ENCODE results near the gene POLR2J3. TPM values are rescaled to one million over a fixed set of nuclear protein-coding genes. Genes with fewer than 3 reads are reported as not detected.
"Not testable (repeated sequence)": the region's sequence is repeated elsewhere in the genome, so short reads cannot be mapped to it uniquely, and the experiment has no call there.

The POLR2J3 gene
- total and polyA plus RNA-seq, 2 of the 4 experiments (the other 2 are of a cell fraction), result 14.2 to 14.7 TPM

GRCh38 chr7:102531583-102531982 is 40.8 kb downstream of the POLR2J3 start:
- H3K9me1 ChIP-seq (ENCODE audit: insufficient read depth, low read length); H3K36me3 ChIP-seq (ENCODE audit: control insufficient read depth, insufficient read depth, low read length); H2BK5ac ChIP-seq (ENCODE audit: low read depth, low read length, poor library complexity, severe bottlenecking); H2BK120ac ChIP-seq (ENCODE audit: low read depth, low read length); H4K91ac ChIP-seq (ENCODE audit: insufficient read depth, low read depth, low read length); H3K4me3 ChIP-seq (ENCODE audit: insufficient read depth, low read depth, low read length); dilution Hi-C loops (cut with HindIII; ENCODE audit: low sequenced_read_pairs, unreplicated experiment); H4K20me1 ChIP-seq (ENCODE audit: insufficient read depth, low read length); H2AK9ac ChIP-seq (replicated peaks; ENCODE audit: low read depth, low read length, poor library complexity); H3K14ac ChIP-seq (replicated peaks; ENCODE audit: low read depth, low read length); H3K79me1 ChIP-seq (ENCODE audit: low read depth in 1 of 2, low read length in 2 of 2); H2AK5ac ChIP-seq (ENCODE audit: low read depth, low read length); H2BK15ac ChIP-seq (ENCODE audit: low read depth, low read length); H4K8ac ChIP-seq (ENCODE audit: low read depth in 2 of 2, low read length in 2 of 2); ATAC-seq (ENCODE audit: low read depth); H2BK20ac ChIP-seq (ENCODE audit: low read depth, low read length); H3K4ac ChIP-seq (ENCODE audit: low read depth, low read length); H3K27me3 ChIP-seq (ENCODE audit: control insufficient read depth, insufficient read depth, low read length); in situ Hi-C loops (cut with MboI; ENCODE audit: low sequenced_read_pairs); H3K9ac ChIP-seq (ENCODE audit: low read depth, low read length); H3K18ac ChIP-seq (ENCODE audit: low read depth, low read length); H3K9me3 ChIP-seq (ENCODE audit: control insufficient read depth, insufficient read depth, low read length); H3K4me2 ChIP-seq (ENCODE audit: low read depth, low read length); POLR2A ChIA-PET (ENCODE audit: unreplicated experiment); CTCF ChIA-PET; intact Hi-C loops (cut with micrococcal nuclease); H2AFZ ChIP-seq (replicated peaks; ENCODE audit: low read length, poor library complexity); H3K23ac ChIP-seq (ENCODE audit: low read depth, low read length); H3K4me1 ChIP-seq (ENCODE audit: control insufficient read depth, insufficient read depth, low read length); H3K56ac ChIP-seq (ENCODE audit: extremely low read depth, insufficient read depth, low read length); BruUV-seq (replicated peaks); H4K5ac ChIP-seq (ENCODE audit: low read depth, low read length); H3K27ac ChIP-seq (ENCODE audit: insufficient read depth, low read length); DNase-seq: not testable (repeated sequence)
- WGBS, 2 experiments (ENCODE audit: extremely low coverage in 2 of 2, insufficient read length in 1 of 2), result no CpG with 5 or more reads among the region's 7 CpGs

GRCh38 chr7:102527822-102528793 is 44.3 kb downstream of the POLR2J3 start:
- H3K79me1 ChIP-seq (ENCODE audit: low read depth in 1 of 2, low read length in 2 of 2); H4K20me1 ChIP-seq (ENCODE audit: insufficient read depth, low read length); in situ Hi-C loops (cut with MboI; ENCODE audit: low sequenced_read_pairs); H3K27ac ChIP-seq (ENCODE audit: insufficient read depth, low read length); CTCF ChIA-PET; H3K4me2 ChIP-seq (ENCODE audit: low read depth, low read length); H4K91ac ChIP-seq (ENCODE audit: insufficient read depth, low read depth, low read length); H3K4me1 ChIP-seq (ENCODE audit: control insufficient read depth, insufficient read depth, low read length); H4K8ac ChIP-seq (ENCODE audit: low read depth in 2 of 2, low read length in 2 of 2); H3K36me3 ChIP-seq (ENCODE audit: control insufficient read depth, insufficient read depth, low read length); ATAC-seq (ENCODE audit: low read depth); H2BK120ac ChIP-seq (ENCODE audit: low read depth, low read length); H4K5ac ChIP-seq (ENCODE audit: low read depth, low read length); H3K27me3 ChIP-seq (ENCODE audit: control insufficient read depth, insufficient read depth, low read length); intact Hi-C loops (cut with micrococcal nuclease); BruUV-seq (replicated peaks); POLR2A ChIA-PET (ENCODE audit: unreplicated experiment); H2BK5ac ChIP-seq (ENCODE audit: low read depth, low read length, poor library complexity, severe bottlenecking); H2BK15ac ChIP-seq (ENCODE audit: low read depth, low read length); H2AFZ ChIP-seq (replicated peaks; ENCODE audit: low read length, poor library complexity); H3K56ac ChIP-seq (ENCODE audit: extremely low read depth, insufficient read depth, low read length); H2BK20ac ChIP-seq (ENCODE audit: low read depth, low read length); H3K23ac ChIP-seq (ENCODE audit: low read depth, low read length); H3K9me1 ChIP-seq (ENCODE audit: insufficient read depth, low read length); H3K4ac ChIP-seq (ENCODE audit: low read depth, low read length); H3K18ac ChIP-seq (ENCODE audit: low read depth, low read length); dilution Hi-C loops (cut with HindIII; ENCODE audit: low sequenced_read_pairs, unreplicated experiment); H3K4me3 ChIP-seq (ENCODE audit: insufficient read depth, low read depth, low read length); H2AK9ac ChIP-seq (replicated peaks; ENCODE audit: low read depth, low read length, poor library complexity); H3K9me3 ChIP-seq (ENCODE audit: control insufficient read depth, insufficient read depth, low read length); H2AK5ac ChIP-seq (ENCODE audit: low read depth, low read length); H3K14ac ChIP-seq (replicated peaks; ENCODE audit: low read depth, low read length); DNase-seq; H3K9ac ChIP-seq (ENCODE audit: low read depth, low read length): not testable (repeated sequence)
- WGBS, 2 experiments (ENCODE audit: extremely low coverage in 2 of 2, insufficient read length in 1 of 2), result no CpG with 5 or more reads among the region's 13 CpGs
